Measurements from ENCODE around the gene EPS8L2. TPM values are rescaled to one million over a fixed set of nuclear protein-coding genes. Genes with fewer than 3 reads are reported as not detected.
A peak's percentile ranks its signal among the peaks of the same experiment; 100 is the strongest.
"Not testable (repeated sequence)": the region's sequence is repeated elsewhere in the genome, so short reads cannot be mapped to it uniquely, and the experiment has no call there.

Gene EPS8L2
- total RNA-seq, 1 experiment from 2014 or later, result 38.3 TPM

DNA sequence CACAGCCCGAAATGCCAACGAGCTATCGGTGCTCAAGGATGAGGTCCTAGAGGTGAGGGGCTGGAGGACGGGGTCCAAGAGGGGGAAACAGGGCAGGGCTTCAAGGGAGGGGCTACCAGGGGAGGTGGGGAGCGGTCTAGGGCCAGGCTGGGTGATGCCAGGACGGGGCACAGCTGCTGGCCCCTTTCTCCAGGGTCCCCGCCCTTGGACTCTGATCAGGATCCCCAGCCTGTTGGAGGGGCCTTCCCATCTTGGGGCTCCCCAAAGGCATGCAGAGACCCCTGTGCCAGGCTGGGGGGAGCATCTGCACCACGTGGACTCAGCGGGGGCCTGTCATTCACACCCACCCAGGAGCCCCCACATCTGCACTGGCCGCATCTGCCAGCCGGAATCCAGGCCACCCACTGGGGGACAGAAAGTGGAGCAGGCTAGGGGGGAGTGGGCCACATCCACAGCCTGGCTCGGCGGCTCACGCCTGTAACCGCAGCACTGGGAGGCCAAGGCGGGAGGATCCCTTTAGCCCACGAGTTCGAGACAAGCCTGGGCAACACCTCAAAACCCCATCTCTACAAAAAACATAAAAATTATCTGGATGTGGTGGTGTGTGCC is 18.9 kb downstream of the EPS8L2 start:
- no peak for DNase-seq (ENCODE audit: low read depth)

GRCh38 chr11:725624-726202 is 19.7 kb downstream of the EPS8L2 start:
- no peak for DNase-seq (ENCODE audit: low read depth)

- no peak for DNase-seq (ENCODE audit: low read depth)
Observed at GRCh38 chr11:726278-727220, 20.5 kb downstream of the EPS8L2 start.

GRCh38 chr11:727281-727701 is 21.3 kb downstream of the EPS8L2 start:
- no peak for DNase-seq (ENCODE audit: low read depth)

- peak; percentile 81 for DNase-seq (ENCODE audit: low read depth)
Observed at GRCh38 chr11:727859-728748, 22.1 kb downstream of the EPS8L2 start.

- DNase-seq (ENCODE audit: low read depth), result no peak
Observed at GRCh38 chr11:728901-729491, 23.0 kb downstream of the EPS8L2 start.

- no peak for DNase-seq (ENCODE audit: low read depth)
Observed at GRCh38 chr11:729492-730074, 23.6 kb downstream of the EPS8L2 start.

DNA sequence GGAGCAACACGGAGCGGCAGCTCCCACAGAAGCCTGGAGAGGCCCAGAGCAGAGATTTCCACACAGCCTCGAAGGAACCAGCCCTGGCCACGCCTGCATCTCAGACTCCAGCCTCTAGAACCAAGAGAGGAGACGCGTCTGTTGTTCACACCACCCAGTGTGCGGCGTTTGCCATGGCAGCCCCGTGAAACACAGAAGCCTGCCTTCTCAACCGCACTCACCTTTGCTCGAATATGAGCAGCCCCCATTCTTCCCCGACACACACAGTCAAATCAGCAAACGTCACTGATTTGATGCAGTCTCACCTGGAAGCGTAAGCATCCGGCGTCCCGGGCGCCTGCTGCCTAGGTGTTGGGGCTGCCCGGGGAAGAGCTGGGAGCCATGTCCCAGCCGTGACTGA is 27.0 kb downstream of the EPS8L2 start:
- DNase-seq (ENCODE audit: low read depth), result no peak

- DNase-seq (ENCODE audit: low read depth), result not testable (repeated sequence)
Observed at GRCh38 chr11:734541-734940, 28.5 kb downstream of the EPS8L2 start.

GRCh38 chr11:737366-737765 is 31.3 kb downstream of the EPS8L2 start:
- DNase-seq (ENCODE audit: low read depth), result no peak

DNA sequence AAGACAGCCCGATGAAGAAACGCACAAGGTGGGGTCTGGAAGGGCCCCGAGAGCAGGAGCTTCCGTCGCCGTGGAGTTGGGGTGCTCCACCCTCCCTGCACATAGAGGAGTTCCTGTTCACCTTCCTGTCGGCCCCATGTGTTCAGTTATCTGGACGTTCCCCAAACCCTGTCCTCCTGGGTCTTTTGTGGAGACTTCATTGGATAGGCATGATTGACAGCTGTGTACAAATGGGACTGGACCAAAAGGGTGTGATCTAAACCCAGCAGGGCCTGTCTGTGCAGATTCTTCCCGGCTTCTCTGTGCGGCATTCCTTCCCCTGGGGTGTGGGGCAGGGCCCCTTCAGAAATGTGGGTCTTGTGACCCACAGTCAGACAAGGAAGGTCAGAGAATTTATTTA is 31.9 kb downstream of the EPS8L2 start:
- not testable (repeated sequence) for DNase-seq (ENCODE audit: low read depth)

DNA sequence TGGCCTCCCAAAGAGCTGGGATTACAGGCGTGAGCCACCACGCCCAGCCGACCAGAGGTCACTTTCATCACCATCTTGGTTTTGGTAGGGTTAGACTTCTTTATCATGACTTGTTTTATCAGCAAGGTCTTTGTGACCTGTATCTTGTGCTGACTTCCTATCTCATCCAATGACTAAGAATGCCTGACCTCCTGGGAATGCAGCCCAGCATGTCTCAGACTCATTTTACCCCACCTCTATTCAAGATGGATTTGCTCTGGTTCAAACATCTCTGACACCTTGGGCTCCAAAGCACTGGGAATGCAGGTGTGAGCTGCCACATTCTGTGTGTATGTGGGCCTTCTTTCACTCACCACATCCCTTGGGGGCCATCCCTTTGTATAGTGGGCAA is 36.1 kb downstream of the EPS8L2 start:
- DNase-seq (ENCODE audit: low read depth), result no peak

DNA sequence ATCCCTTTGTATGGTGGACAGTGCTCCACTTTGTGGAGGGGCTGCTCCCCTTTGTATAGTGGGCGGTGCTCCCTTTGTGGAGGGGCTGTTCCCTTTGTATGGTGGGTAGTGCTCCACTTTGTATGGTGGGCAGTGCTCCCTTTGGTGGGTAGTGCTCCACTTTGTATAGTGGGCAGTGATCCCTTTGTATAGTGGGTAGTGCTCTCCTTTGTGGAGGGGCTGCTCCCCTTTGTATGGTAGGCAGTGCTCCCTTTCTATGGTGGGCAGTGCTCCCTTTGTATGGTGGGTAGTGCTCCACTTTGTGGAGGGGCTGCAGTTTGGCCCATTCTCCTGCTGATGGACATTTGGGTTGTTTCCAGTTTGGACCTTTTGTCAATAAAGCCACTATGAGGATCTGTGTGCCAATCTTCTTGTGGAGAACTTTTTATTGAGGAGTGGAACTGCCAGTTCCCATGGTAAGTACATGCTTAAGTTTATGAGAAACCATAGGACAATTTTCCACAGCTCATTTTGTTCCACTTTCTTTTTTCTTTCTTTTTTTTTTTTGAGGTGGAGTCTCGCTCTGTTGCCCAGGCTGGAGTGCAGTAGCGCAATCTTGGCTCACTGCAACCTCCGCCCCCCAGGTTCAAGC is 36.7 kb downstream of the EPS8L2 start:
- DNase-seq (ENCODE audit: low read depth), result no peak

GRCh38 chr11:745428-745827 is 39.4 kb downstream of the EPS8L2 start:
- DNase-seq (ENCODE audit: low read depth), result no peak

DNA sequence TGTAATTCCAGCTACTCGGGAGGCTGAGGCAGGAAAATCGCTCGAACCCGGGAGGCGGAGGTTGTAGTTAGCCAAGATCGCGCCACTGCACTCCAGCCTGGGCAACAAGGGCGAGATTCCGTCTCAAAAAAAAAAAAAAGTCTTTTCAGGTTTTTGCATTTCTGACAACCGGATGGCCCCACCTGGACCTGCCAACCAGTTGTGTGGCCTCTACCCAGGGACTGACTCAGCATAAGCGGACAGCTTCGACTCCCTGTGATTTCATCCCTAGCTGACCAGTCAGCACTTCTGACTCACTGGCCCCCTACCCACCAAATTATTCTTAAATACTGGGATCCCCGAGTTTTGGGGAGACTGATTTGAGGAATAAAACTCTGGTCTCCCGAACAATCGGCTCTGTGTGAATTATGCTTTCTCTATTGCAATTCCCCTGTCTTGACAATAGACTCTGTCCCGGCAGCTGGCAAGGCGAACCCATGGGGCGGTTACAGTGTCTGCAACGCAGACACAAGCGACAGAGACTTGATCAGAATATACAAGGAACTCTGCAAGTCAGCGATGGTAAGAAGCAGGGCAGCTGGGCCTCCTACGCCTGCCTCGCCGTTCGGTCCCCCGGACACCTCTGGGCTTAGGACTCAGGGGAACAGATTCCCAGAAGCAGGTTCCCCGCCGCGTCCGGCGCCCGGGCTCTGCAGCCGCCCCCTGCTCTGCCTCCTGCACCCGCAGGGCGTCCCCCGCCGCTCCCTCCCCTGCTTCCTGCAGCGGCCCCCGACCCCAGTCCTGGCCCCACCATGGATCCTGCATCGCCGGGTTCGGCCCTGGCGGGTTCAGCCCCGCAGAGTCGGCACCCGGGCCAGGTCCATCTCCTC is 40.5 kb downstream of the EPS8L2 start:
- peak; percentile 47 for DNase-seq (ENCODE audit: low read depth)

DNA sequence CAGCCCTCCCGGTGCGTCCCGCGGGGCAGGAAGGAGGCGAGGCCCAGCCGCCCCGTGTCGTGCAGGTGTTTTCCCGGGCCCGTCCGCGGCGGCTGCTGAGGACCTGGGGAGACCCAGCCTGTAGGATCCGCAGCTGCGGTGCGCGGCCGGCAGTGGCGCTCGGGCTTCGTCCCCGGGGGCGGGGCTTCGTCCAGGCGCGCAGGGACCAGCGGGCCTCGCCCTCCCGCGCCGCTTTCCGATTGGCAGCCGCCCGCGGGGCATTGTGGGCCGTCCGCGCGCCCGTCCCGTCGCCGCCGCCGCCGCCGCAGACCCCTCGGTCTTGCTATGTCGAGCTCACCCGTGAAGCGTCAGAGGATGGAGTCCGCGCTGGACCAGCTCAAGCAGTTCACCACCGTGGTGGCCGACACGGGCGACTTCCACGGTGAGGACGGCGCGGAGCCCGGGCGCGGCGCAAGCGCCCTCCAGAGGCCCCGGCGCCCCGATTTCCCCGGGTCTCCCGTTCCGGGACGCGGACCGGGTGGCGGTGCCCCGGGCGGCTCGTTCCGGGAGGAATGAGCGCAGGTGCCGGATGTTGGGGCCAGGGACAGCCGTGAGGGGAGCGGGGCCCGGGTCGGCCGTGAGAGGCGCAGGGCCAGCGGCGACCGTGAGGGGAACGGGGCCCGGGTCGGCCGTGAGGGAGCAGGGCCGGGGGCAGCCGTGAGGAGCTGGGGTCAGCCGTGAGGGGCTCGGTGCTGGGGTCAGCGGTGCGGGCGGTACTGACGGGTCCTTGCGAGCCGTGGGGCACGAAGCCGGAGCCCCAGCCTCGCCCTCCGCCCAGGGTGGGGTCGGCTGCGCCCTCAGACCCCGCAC is 41.4 kb downstream of the EPS8L2 start, which contains the start of gene TALDO1:
TALDO1 (plus strand) TSS at position 307 of the 849 bp plus-strand sequence; CDS start at position 325, 18 bp downstream.
- DNase-seq (ENCODE audit: low read depth), result peak; percentile 84

- DNase-seq (ENCODE audit: low read depth), result no peak
Observed at GRCh38 chr11:748007-748359, 42.0 kb downstream of the EPS8L2 start.

GRCh38 chr11:749731-750130 is 43.7 kb downstream of the EPS8L2 start:
- DNase-seq (ENCODE audit: low read depth), result no peak
